Right lobe of liver (tissue), 4 donors: Measurements from ENCODE around the gene ALDH16A1.

ENCODE experiments used
- POLR2A ChIP-seq: fragments of 450-650 bp; IDR thresholded peaks from one replicate; pipeline ENCODE4 v1.6.1; 2017; ENCODE audit warnings: antibody characterized with exemption, mild to moderate bottlenecking
- TF ChIP-seq, protein P1 (sequence below), 4 donors: fragments of 200-600 bp in 3 of 4; fragments of 450-650 bp in 1 of 4; IDR thresholded peaks; one replicate each; pipeline versions ENCODE4 v1.5.1 to v1.8.0; 2016 to 2022; ENCODE audit warnings: antibody characterized with exemption in 4 of 4, mild to moderate bottlenecking in 2 of 4
- donor health status: DM: no; HTN: no; CAD: no.
- donor health status: DM: no; HTN: no; CAD: no.
- donor health status: DM: no; HTN: yes; CAD: no.

DNA sequence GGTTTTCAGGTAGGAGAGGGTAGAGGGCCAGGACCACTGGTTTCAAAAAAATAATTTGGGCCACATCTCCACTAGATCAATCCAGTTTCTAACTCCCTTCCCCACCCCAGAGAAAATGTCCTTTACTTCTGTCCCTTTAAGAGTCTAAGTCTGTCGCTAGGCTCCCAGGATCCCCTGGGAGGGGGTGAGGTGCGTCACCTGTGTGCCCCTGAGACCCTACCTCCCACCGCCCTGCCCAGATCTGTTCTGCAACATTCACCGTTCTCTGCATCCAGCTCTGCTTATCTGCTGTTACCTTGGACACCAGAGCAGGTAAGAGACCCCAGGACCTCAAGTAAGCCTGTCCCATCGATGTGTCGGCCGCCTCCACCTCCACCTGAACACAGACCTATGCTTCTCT lies 27.8 kb upstream of the ALDH16A1 start, which contains the start of gene GFY:
- TF ChIP-seq, protein P1, sequence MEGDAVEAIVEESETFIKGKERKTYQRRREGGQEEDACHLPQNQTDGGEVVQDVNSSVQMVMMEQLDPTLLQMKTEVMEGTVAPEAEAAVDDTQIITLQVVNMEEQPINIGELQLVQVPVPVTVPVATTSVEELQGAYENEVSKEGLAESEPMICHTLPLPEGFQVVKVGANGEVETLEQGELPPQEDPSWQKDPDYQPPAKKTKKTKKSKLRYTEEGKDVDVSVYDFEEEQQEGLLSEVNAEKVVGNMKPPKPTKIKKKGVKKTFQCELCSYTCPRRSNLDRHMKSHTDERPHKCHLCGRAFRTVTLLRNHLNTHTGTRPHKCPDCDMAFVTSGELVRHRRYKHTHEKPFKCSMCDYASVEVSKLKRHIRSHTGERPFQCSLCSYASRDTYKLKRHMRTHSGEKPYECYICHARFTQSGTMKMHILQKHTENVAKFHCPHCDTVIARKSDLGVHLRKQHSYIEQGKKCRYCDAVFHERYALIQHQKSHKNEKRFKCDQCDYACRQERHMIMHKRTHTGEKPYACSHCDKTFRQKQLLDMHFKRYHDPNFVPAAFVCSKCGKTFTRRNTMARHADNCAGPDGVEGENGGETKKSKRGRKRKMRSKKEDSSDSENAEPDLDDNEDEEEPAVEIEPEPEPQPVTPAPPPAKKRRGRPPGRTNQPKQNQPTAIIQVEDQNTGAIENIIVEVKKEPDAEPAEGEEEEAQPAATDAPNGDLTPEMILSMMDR (IDR thresholded peaks at IDR 0.05), result no peak
- no peak for TF ChIP-seq POLR2A
